Gastroesophageal sphincter (tissue), 4 donors: ENCODE measurements around the gene HGFAC. TPM values are rescaled to one million over a fixed set of nuclear protein-coding genes. Genes with fewer than 3 reads are reported as not detected.

Experiments used
- ATAC-seq: fragments of 150-250 bp; one replicate; pipeline ENCODE4 v1.9.1; 2016; ENCODE audit warnings: mild to moderate bottlenecking, moderate library complexity
- H3K27ac ChIP-seq, 4 donors: fragments of 200-600 bp; sonication (generic) in 3 of 4; 1 replicate in 3 of 4; 2 replicates in 1 of 4; pipeline ENCODE4 v1.5.1; 2016 to 2019
- H3K27me3 ChIP-seq: fragments of 200-600 bp; sonication (generic); one replicate; pipeline ENCODE4 v1.5.1; 2019
- H3K36me3 ChIP-seq, 2 donors: fragments of 200-600 bp; sonication (generic); one replicate each; pipeline ENCODE4 v1.5.1; 2019; ENCODE audit warnings: control low read depth in 1 of 2
- H3K4me1 ChIP-seq, 3 donors: fragments of 200-600 bp; sonication (generic); 1 replicate in 2 of 3; 2 replicates in 1 of 3; pipeline ENCODE4 v1.5.1; 2016 to 2019; ENCODE audit warnings: control low read depth in 2 of 3
- H3K4me3 ChIP-seq, 2 donors: fragments of 200-600 bp; sonication (generic); one replicate each; pipeline ENCODE4 v1.5.1; 2019; ENCODE audit warnings: mild to moderate bottlenecking in 1 of 2, moderate library complexity in 1 of 2
- H3K9me3 ChIP-seq, 3 donors: fragments of 200-600 bp; sonication (generic); one replicate each; pipeline ENCODE4 v1.5.1; 2017 to 2019; ENCODE audit warnings: control low read depth in 2 of 3
- CTCF ChIP-seq, 4 experiments: fragments of 200-600 bp in 2 of 4; fragments of 450-650 bp in 2 of 4; sonication (generic) in 1 of 4; IDR thresholded peaks; one replicate each; pipeline ENCODE4 v1.5.1; 2017 to 2019; ENCODE audit warnings: antibody characterized with exemption in 4 of 4, mild to moderate bottlenecking in 2 of 4, moderate library complexity in 2 of 4
- EP300 ChIP-seq: sonication (generic); formaldehyde crosslinking; IDR thresholded peaks from one replicate; pipeline ENCODE4 v1.6.1; 2017; ENCODE audit warnings: antibody characterized with exemption, mild to moderate bottlenecking
- POLR2A ChIP-seq, 2 donors: fragments of 450-650 bp; IDR thresholded peaks; one replicate each; pipeline ENCODE4 v1.6.1; 2017; ENCODE audit warnings: antibody characterized with exemption in 2 of 2, mild to moderate bottlenecking in 2 of 2, moderate library complexity in 1 of 2
- POLR2AphosphoS5 ChIP-seq: sonication (generic); formaldehyde crosslinking; IDR thresholded peaks from one replicate; pipeline ENCODE4 v1.6.1; 2017; ENCODE audit warnings: antibody characterized with exemption
- WGBS, 2 donors: methylation state at CpG; one replicate each; pipeline ENCODE4 v1.1.5; 2018; ENCODE audit warnings: low coverage in 1 of 2; 5-methylcytosine and 5-hydroxymethylcytosine counted together
- total RNA-seq, 4 donors: library from RNA; depleted of rRNA; stranded (reverse); fragments of >200 nt; gene quantifications; one replicate each; pipeline ENCODE4 v1.1.0, GENCODE V29; 2016

HGFAC gene
- total RNA-seq, 4 donors from 2014 or later = 0.13 to 1.8 (median 0.62) TPM; not detected in 1

DNA sequence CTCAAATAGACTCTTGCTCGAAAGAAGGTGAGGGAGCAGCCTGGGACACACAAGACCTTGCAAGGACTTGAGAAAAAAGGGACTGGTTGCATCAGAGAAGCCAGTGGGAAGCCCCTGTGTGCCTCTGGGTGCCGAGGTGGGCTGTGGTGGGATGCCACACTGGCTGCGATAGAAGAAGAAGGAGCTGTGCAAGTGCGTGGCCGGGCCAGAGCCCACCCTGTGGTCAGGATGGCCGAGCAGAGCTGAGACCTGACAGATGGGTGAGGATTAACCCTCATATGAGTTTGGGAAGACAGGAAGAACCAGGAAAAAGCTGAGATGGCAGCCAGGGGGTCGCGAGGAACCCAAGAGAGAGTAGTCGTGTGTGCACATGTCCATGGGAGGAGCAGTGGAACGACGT lies 44.6 kb upstream of the HGFAC start:
- 89 to 93% methylated on average over 10 to 11 of the region's 11 CpGs for WGBS, 2 donors
- no peak for ATAC-seq

DNA sequence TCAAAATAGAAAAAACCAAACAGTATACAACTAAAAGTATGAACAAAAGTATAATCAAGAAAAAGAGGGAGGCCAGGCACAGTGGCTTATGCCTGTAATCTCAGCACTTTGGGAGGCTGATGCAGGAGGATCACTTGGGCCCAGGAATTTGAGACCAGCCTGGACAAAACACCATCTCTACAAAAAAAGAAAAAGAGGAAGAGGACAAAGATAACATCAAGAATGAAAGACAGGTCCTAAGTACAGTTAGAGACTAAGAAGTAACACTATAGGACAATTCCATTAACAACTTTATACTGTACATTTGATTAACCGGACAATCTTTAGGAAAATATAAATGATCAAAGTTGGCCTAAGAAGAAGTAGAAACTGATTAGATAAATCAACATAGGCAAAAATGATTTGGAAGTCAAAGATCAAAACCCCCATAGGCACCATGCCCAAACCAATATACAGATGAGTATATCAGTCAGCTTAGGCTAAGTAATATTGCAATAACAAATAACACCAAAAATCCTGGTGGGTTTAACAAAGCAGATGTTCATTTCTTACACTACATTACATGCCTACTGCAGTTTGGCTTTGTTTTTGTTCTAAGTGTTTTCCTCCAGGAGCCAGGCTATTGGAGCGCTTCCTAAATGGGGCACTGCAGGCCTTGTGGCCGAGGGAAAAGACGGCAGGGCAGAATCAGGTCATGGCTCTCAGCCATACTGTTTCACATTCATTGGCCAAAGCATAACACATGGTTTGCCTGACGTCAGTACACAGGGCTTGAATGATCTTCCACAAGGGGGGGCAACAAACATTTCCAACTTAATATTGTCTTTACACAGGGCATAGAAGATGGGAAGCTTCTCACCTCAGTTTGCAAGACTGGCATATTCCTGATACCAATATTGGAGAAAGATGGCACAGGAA lies 42.2 kb upstream of the HGFAC start:
- Histone ChIP-seq H3K27ac (no peak overlapping the region), H3K27me3 (no peaks in the 10 kb centered on the region), H3K9me3 (no peaks in the 10 kb centered on the region), H3K36me3 (no peaks in the 10 kb centered on the region), H3K4me1 (peaks cover 0 to 5% (median 0%) of the 10 kb centered on the region in 3 donors), H3K4me3 (no peak overlapping the region)
- ATAC-seq = no peak
- TF ChIP-seq POLR2AphosphoS5 (no peak), EP300 (no peak), CTCF (IDR thresholded peaks at IDR 0.05) (no peak), POLR2A (IDR thresholded peaks at IDR 0.05) (no peak)
- WGBS, 2 donors = 60 to 70% methylated on average over 2 to 5 of the region's 5 CpGs

More for the DNA sequence above, 44.6 kb upstream of the HGFAC start:
- TF ChIP-seq POLR2AphosphoS5 = no peak
- no peak for TF ChIP-seq POLR2A (IDR thresholded peaks at IDR 0.05)
- TF ChIP-seq EP300 = no peak
- no peak for TF ChIP-seq CTCF (IDR thresholded peaks at IDR 0.05)
- no peaks in the 10 kb centered on the region for H3K4me1 ChIP-seq
- no peak overlapping the region for H3K4me3 ChIP-seq
- no peaks in the 10 kb centered on the region for H3K27me3 ChIP-seq
- H3K9me3 ChIP-seq = no peaks in the 10 kb centered on the region
- no peaks in the 10 kb centered on the region for H3K36me3 ChIP-seq
- no peak overlapping the region for H3K27ac ChIP-seq

GRCh38 chr4:3401436-3402171 lies 40.2 kb upstream of the HGFAC start:
- no peaks in the 10 kb centered on the region for H3K9me3 ChIP-seq
- WGBS, 2 donors = 83 to 95% methylated on average over 3 to 7 of the region's 22 CpGs
- H3K4me3 ChIP-seq = no peak overlapping the region
- H3K36me3 ChIP-seq = no peaks in the 10 kb centered on the region
- H3K27me3 ChIP-seq = no peaks in the 10 kb centered on the region
- H3K4me1 ChIP-seq = peaks cover 0 to 5% (median 0%) of the 10 kb centered on the region in 3 donors
- H3K27ac ChIP-seq = no peak overlapping the region
- no peak for ATAC-seq
- TF ChIP-seq POLR2A (IDR thresholded peaks at IDR 0.05) = no peak
- no peak for TF ChIP-seq EP300
- TF ChIP-seq CTCF (IDR thresholded peaks at IDR 0.05) = no peak
- TF ChIP-seq POLR2AphosphoS5 = no peak

- Histone ChIP-seq H3K27ac (no peak overlapping the region), H3K4me1 (peaks cover 0 to 5% (median 0%) of the 10 kb centered on the region in 3 donors), H3K36me3 (no peaks in the 10 kb centered on the region), H3K27me3 (no peaks in the 10 kb centered on the region), H3K9me3 (no peaks in the 10 kb centered on the region), H3K4me3 (no peak overlapping the region)
- TF ChIP-seq POLR2AphosphoS5 (no peak), CTCF (IDR thresholded peaks at IDR 0.05) (no peak), POLR2A (IDR thresholded peaks at IDR 0.05) (no peak), EP300 (no peak)
- 71 to 85% methylated on average over 7 to 13 of the region's 15 CpGs for WGBS, 2 donors
- peak; percentile 44 for ATAC-seq
Measured at GRCh38 chr4:3402491-3403347, 39.0 kb upstream of the HGFAC start.
